Muscle layer of duodenum (tissue), 2 donors: ENCODE measurements around the gene PGLYRP1.

Experiments used
- H3K27ac ChIP-seq: one replicate; pipeline ENCODE4 v1.7.0; 2013; ENCODE audit warnings: mild to moderate bottlenecking, low read length
- H3K27me3 ChIP-seq: one replicate; pipeline ENCODE4 v1.7.0; 2013; ENCODE audit warnings: low read depth, mild to moderate bottlenecking, control low read depth, low read length
- H3K36me3 ChIP-seq, 2 donors: one replicate each; pipeline ENCODE4 v1.7.0; 2013; ENCODE audit warnings: low read length in 2 of 2, control low read depth in 1 of 2, mild to moderate bottlenecking in 1 of 2; ENCODE audit not compliant: insufficient read depth in 2 of 2, control insufficient read depth in 1 of 2
- H3K4me1 ChIP-seq, 2 donors: one replicate each; pipeline ENCODE4 v1.7.0; 2013; ENCODE audit warnings: low read length in 2 of 2, mild to moderate bottlenecking in 2 of 2, control low read depth in 1 of 2, moderate library complexity in 1 of 2; ENCODE audit not compliant: insufficient read depth in 2 of 2, control insufficient read depth in 1 of 2
- H3K4me3 ChIP-seq, 2 donors: one replicate each; pipeline ENCODE4 v1.7.0; 2013; ENCODE audit warnings: low read length in 2 of 2, low read depth in 1 of 2, mild to moderate bottlenecking in 1 of 2
- H3K9me3 ChIP-seq, 2 donors: one replicate each; pipeline ENCODE4 v1.7.0; 2013; ENCODE audit warnings: low read length in 2 of 2, control low read depth in 1 of 2, mild to moderate bottlenecking in 1 of 2; ENCODE audit not compliant: control insufficient read depth in 1 of 2
- donor health status: healthy.

PGLYRP1 gene

DNA sequence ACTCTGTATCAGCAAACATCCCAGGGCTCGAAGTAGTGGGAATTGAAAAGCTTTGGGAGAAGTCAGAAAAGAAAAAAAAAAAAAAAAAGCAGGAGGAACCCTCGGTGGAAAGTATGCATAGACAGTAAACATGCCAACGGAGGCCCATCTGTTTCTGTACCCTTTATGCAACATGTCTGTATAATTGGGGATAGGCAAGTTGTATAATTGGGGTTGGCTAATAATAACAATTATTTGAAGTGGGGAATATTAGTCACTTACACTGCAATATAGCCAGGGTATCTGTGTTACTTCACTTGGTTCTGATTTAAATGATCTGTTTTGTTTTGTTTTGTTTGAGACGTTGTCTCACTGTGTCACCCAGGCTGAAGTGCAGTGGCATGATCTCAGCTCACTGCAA lies 30.0 kb upstream of the PGLYRP1 start:
- Histone ChIP-seq H3K4me3 (no peak overlapping the region), H3K36me3 (no peaks in the 10 kb centered on the region), H3K9me3 (no peaks in the 10 kb centered on the region), H3K27me3 (no peaks in the 10 kb centered on the region), H3K27ac (no peak overlapping the region), H3K4me1 (no peaks in the 10 kb centered on the region)

DNA sequence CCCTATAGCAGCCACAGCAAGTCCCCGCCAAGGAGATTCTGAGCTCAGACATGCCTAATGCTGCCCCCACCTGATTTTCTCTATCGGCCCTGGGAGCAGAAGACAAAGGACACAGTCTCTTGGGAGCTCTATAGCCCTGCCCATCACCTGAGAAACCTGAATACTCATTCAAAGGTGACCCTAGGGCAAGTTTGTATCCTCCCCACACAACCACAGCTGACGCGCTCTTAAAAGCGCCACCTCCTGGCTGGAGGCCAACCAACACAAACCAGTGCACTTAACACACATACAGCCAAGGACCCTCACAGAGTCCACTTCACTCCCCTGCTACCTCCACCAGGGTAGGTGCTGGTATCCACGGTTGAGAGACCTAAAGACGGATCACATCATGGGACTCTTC lies 26.7 kb upstream of the PGLYRP1 start:
- H3K27ac ChIP-seq = no peak overlapping the region
- H3K4me1 ChIP-seq = no peaks in the 10 kb centered on the region
- no peak overlapping the region for H3K4me3 ChIP-seq
- H3K36me3 ChIP-seq = no peaks in the 10 kb centered on the region
- no peaks in the 10 kb centered on the region for H3K27me3 ChIP-seq
- H3K9me3 ChIP-seq = peaks cover 0 to 2% of the 10 kb centered on the region in 2 donors

DNA sequence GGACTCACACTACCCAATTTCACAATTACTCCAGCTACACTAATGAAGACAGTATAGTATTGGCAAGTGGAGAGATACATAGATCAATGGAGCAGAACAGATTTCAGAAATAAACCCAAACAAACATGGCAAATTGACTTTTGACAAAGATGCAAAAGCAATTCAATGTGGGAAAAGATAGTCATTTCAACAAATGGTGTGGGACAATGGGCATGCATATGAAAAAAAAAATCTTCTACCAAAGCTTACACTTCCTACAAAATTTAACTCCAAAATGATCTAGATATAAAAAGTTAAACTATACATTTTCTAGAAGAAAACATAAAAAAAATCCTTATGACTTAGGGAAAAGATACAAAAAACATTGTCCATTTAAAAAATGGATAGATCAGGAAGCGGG lies 20.7 kb upstream of the PGLYRP1 start:
- Histone ChIP-seq H3K4me3 (no peak overlapping the region), H3K9me3 (peaks cover 0 to 9% of the 10 kb centered on the region in 2 donors), H3K4me1 (no peaks in the 10 kb centered on the region), H3K27ac (no peak overlapping the region), H3K27me3 (peaks cover 12% of the 10 kb centered on the region), H3K36me3 (no peaks in the 10 kb centered on the region)

DNA sequence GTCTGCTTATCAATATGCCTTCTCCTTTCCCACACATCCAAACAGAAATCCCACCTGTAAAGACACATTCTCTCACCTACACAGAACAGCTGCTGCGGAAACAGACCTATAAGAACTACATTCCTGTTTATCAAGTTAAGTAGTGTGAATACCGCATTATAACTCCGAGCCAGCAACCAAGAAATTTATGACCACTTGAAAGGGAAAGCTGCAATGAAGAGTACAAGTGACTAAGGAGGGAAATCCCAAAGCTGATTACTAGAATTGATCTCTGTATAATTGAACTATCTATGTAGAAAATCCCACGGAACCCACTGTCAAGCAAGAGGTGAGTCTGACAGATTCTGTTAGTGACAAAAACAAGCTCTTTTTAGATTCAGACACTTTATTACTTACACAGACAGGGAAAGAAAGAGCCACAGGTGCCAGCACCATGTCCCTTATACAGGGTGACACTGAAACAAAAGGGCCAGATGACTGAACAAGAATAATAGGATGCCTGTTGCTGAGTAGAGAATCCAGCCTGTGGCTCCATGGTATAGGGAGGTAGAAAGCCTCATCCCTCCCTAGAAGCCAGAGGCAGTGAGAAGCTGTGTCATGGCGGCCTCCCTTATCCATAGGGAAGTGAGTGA lies 19.5 kb upstream of the PGLYRP1 start:
- Histone ChIP-seq H3K9me3 (peaks cover 0 to 9% of the 10 kb centered on the region in 2 donors), H3K4me1 (no peaks in the 10 kb centered on the region), H3K36me3 (no peaks in the 10 kb centered on the region), H3K4me3 (no peak overlapping the region), H3K27ac (no peak overlapping the region), H3K27me3 (peaks cover 12% of the 10 kb centered on the region)

DNA sequence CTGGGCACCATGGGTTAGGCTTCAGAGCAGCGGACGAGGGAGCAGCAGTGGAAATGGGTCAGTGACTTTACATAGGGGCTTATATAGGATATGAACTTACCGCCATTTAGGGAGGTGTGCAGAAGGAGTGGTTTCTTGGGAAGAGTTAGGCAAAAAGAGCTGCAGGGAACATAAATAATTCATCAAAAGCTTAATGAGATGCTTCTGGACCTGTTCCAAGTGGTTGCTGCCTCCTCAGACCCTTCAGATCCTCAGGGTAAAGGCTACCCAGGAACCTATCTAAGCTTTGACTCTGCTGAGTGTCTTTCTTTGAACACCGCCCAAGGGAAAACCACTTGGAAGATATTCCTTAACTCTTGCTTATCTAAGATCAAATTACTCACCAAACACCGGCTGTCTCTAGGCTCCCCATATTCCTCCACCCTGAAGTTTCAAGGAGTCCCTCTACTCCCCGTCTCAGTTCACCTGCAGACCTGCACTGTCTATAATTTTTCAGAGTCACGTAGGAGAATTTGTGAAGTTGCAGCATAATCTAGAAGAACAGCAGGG lies 18.2 kb upstream of the PGLYRP1 start, which contains the start of gene IGFL4:
Gene IGFL4 (minus strand): TSS at position 51 of the 549 bp plus-strand sequence. CDS start 40 bp downstream, at position 11.
- Histone ChIP-seq H3K36me3 (no peaks in the 10 kb centered on the region), H3K27me3 (peaks cover 12% of the 10 kb centered on the region), H3K4me1 (no peaks in the 10 kb centered on the region), H3K4me3 (no peak within 1 kb of the TSS), H3K9me3 (peaks cover 0 to 12% of the 10 kb centered on the region in 2 donors), H3K27ac (no peak within 1 kb of the TSS)

DNA sequence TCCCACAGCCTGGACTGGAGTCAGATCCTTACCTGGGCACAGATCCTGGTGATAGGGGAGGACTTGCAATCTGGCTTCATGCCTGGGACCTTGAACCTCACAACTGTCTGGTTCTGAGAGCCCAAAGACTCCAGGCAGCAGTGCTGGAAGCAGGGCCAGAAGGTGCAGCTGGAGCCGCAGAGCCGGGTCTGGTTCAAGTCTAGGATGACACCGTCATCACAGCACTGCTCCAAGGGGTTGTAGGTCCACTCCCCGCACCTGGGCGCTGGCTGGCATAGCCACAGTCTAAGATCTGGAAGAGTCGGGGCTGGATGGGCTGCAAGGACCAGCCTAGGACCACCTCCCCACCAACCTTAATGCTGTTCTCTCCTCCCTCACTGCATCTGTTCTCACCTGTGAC lies 17.3 kb upstream of the PGLYRP1 start:
- no peaks in the 10 kb centered on the region for H3K4me1 ChIP-seq
- peaks cover 12% of the 10 kb centered on the region for H3K27me3 ChIP-seq
- H3K9me3 ChIP-seq = peaks cover 0 to 12% of the 10 kb centered on the region in 2 donors
- H3K27ac ChIP-seq = no peak overlapping the region
- H3K36me3 ChIP-seq = no peaks in the 10 kb centered on the region
- H3K4me3 ChIP-seq = no peak overlapping the region

DNA sequence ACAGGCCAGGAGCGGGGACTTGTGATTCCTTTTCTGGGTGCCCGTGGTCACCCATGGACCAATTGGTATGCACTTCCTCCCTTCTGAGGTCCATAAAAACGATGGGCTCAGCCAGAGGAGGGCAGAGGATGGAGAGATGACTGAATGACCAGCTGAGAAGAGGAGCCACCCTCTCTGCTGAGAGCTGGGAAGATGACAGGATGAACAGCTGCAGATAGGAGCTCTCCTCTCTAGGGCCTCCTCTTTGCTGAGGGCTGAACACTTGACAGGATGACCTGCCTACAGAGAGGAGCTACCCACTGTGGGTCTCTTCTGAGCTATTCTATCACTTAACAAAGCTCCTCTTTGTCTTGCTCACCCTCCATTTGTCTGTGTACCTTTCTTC lies 13.9 kb upstream of the PGLYRP1 start:
- Histone ChIP-seq H3K27me3 (peaks cover 12% of the 10 kb centered on the region), H3K4me3 (no peak overlapping the region), H3K9me3 (peaks cover 0 to 2% of the 10 kb centered on the region in 2 donors), H3K36me3 (no peaks in the 10 kb centered on the region), H3K27ac (no peak overlapping the region), H3K4me1 (no peaks in the 10 kb centered on the region)

DNA sequence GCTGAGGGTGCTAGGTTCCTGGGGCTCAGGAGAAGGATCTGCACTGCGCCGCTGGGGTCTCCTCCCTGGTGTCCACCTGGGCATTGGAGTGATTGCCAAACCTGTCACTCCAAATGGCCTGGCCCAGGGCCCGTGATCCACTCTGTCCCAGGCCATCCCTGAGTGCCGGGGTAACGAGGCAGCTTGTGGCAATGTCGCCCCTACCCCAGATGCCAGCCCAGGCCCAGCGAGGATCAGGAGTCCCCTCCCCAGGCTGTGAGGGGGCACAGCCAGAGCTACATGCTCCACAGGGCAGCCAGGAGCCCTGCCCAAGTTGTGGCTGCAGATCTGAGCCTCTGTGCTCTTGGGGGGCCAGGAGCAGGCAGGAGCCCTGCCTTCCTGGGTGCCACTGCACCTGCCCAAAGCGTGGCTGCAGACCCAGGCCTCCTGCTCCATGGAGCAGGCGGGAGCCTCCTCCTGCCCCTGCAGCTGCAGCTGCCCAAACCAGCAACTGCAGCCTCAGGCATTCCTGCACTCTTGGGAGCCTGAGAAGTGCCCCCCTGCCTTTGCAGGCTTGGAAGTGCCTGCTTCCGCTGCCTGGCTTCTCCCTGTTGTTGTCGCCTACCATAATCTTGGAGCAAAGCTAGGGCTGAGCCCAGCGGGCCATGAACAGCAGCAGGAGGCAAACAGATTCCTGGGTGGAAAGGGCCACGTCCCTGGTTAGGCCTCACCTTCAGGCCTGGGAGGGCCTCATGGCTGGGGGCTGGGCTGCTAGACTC lies 13.3 kb upstream of the PGLYRP1 start:
- Histone ChIP-seq H3K4me3 (no peak overlapping the region), H3K4me1 (no peaks in the 10 kb centered on the region), H3K36me3 (no peaks in the 10 kb centered on the region), H3K27me3 (peaks cover 7% of the 10 kb centered on the region), H3K27ac (no peak overlapping the region), H3K9me3 (peaks cover 0 to 2% of the 10 kb centered on the region in 2 donors)

DNA sequence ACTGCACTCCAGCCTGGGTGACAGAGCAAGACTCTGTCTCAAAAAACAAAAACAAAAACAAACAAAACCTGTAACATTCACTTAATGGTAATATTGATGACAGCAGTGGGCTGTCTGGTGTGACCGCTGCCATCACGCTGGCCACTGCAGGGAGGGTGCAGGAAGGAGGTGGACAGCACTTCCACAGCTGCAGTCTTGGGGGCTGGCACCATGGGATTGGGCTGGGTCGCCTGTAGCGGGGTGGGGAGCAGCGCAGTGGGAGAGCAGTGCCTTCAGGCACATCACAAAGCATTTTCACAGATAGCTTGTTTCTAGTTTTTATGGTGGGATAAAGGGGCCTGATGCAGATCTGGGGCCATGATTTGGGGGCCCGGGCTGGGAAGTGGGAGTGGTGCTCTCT lies 12.7 kb upstream of the PGLYRP1 start:
- H3K4me1 ChIP-seq = no peaks in the 10 kb centered on the region
- H3K9me3 ChIP-seq = peaks cover 0 to 2% of the 10 kb centered on the region in 2 donors
- H3K4me3 ChIP-seq = no peak overlapping the region
- H3K36me3 ChIP-seq = no peaks in the 10 kb centered on the region
- H3K27ac ChIP-seq = no peak overlapping the region
- H3K27me3 ChIP-seq = peaks cover 6% of the 10 kb centered on the region

DNA sequence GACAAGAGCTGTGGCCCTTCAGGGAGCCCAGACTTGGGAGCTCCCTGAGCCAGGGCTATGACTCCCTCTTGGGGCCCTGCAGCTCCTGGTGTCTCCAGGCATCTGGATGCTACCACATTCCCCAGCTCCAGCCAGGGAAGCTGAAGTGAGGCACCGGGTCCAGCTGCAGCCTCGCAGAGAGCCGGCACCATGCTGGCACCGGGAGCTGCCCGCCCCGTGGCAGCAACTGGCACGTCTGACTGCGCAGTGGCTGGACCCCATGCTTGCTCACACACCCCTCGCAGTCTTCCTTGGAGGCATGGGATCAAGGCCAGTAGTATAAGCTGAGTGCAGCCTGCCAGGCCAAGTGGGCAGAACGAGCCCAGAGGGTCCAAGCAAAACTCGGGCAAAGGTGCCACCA lies 10.5 kb upstream of the PGLYRP1 start:
- no peaks in the 10 kb centered on the region for H3K27me3 ChIP-seq

DNA sequence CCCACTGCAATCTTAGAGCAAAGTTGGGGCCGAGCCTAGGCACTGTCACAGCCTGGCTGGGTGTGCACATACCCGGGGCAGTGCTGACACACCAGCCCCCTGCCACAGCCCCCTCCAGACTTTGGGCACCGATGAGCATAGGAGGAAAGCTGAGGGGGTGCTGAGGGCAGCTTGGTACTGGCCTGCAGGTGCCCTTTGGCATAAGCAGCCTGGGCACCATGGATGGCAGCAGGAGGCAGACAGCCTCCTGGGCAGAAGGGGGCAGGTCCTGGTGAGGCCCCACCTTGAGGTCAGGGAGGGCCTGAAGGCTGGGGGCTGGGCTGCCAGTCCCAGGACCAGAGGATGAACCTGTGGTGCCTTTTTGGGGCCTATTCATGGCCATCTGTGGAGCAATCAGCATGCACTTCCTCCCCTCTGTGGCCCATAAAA lies 9.8 kb upstream of the PGLYRP1 start:
- no peaks in the 10 kb centered on the region for H3K36me3 ChIP-seq
- H3K27ac ChIP-seq = no peak overlapping the region
- H3K27me3 ChIP-seq = no peaks in the 10 kb centered on the region
- no peak overlapping the region for H3K4me3 ChIP-seq
- no peaks in the 10 kb centered on the region for H3K4me1 ChIP-seq
- peaks cover 0 to 2% of the 10 kb centered on the region in 2 donors for H3K9me3 ChIP-seq

More for the DNA sequence above, 10.5 kb upstream of the PGLYRP1 start:
- peaks cover 0 to 2% of the 10 kb centered on the region in 2 donors for H3K9me3 ChIP-seq
- H3K27ac ChIP-seq = no peak overlapping the region
- H3K36me3 ChIP-seq = no peaks in the 10 kb centered on the region
- no peak overlapping the region for H3K4me3 ChIP-seq
- H3K4me1 ChIP-seq = no peaks in the 10 kb centered on the region
